HG02571 (cell line): Measurements from ENCODE around the gene AKAP13.
"Not testable (repeated sequence)": the region's sequence is repeated elsewhere in the genome, so short reads cannot be mapped to it uniquely, and the experiment has no call there.

ENCODE experiments used
- ATAC-seq: cut with Tn5 transposase; IDR thresholded peaks from one replicate; pipeline ENCODE4 v1.9.1; 2021; ENCODE audit warnings: mild to moderate bottlenecking, moderate library complexity; ENCODE audit not compliant: unreplicated experiment

AKAP13 gene

GRCh38 chr15:85430406-85431204, 50.2 kb downstream of the AKAP13 start:
- peak; percentile 95 for ATAC-seq

- ATAC-seq, result no peak
Measured at GRCh38 chr15:85439996-85440395, 59.6 kb downstream of the AKAP13 start.

- ATAC-seq, result no peak
Measured at GRCh38 chr15:85440451-85440850, 60.0 kb downstream of the AKAP13 start.

GRCh38 chr15:85441854-85442253, 61.5 kb downstream of the AKAP13 start:
- ATAC-seq, result not testable (repeated sequence)

- ATAC-seq, result peak; percentile 45
Measured at GRCh38 chr15:85443046-85443445, 62.6 kb downstream of the AKAP13 start.

- peak; percentile 73 for ATAC-seq
Measured at GRCh38 chr15:85443593-85444087, 63.2 kb downstream of the AKAP13 start.

- ATAC-seq, result no peak
Measured at GRCh38 chr15:85444122-85444745, 63.8 kb downstream of the AKAP13 start.

GRCh38 chr15:85445361-85445760, 65.0 kb downstream of the AKAP13 start:
- no peak for ATAC-seq

GRCh38 chr15:85451099-85451700, 70.8 kb downstream of the AKAP13 start:
- ATAC-seq, result no peak

- ATAC-seq, result no peak
Measured at GRCh38 chr15:85452436-85452835, 72.0 kb downstream of the AKAP13 start.

- no peak for ATAC-seq
Measured at GRCh38 chr15:85453144-85453872, 72.9 kb downstream of the AKAP13 start.

- no peak for ATAC-seq
Measured at GRCh38 chr15:85454403-85454802, 74.0 kb downstream of the AKAP13 start.

GRCh38 chr15:85455891-85456290, 75.5 kb downstream of the AKAP13 start:
- ATAC-seq, result no peak

- ATAC-seq, result no peak
Measured at GRCh38 chr15:85456798-85457197, 76.4 kb downstream of the AKAP13 start.

GRCh38 chr15:85457392-85457968, 77.1 kb downstream of the AKAP13 start:
- peak; percentile 73 for ATAC-seq

GRCh38 chr15:85458764-85459163, 78.4 kb downstream of the AKAP13 start:
- no peak for ATAC-seq

GRCh38 chr15:85462029-85462428, 81.6 kb downstream of the AKAP13 start:
- ATAC-seq, result no peak

GRCh38 chr15:85463276-85463892, 83.0 kb downstream of the AKAP13 start:
- ATAC-seq, result no peak

GRCh38 chr15:85463976-85464375, 83.6 kb downstream of the AKAP13 start:
- no peak for ATAC-seq

- ATAC-seq, result no peak
Measured at GRCh38 chr15:85464471-85464870, 84.1 kb downstream of the AKAP13 start.
